Measurements from ENCODE around the gene RTN3. TPM values are rescaled to one million over a fixed set of nuclear protein-coding genes. Genes with fewer than 3 reads are reported as not detected.

RTN3 gene
- total and polyA plus RNA-seq, 9 of the 15 experiments (the other 6 are each of a cell fraction or from before 2014, with no cell fraction given), result 41.6 to 169 (median 93.5) TPM

DNA sequence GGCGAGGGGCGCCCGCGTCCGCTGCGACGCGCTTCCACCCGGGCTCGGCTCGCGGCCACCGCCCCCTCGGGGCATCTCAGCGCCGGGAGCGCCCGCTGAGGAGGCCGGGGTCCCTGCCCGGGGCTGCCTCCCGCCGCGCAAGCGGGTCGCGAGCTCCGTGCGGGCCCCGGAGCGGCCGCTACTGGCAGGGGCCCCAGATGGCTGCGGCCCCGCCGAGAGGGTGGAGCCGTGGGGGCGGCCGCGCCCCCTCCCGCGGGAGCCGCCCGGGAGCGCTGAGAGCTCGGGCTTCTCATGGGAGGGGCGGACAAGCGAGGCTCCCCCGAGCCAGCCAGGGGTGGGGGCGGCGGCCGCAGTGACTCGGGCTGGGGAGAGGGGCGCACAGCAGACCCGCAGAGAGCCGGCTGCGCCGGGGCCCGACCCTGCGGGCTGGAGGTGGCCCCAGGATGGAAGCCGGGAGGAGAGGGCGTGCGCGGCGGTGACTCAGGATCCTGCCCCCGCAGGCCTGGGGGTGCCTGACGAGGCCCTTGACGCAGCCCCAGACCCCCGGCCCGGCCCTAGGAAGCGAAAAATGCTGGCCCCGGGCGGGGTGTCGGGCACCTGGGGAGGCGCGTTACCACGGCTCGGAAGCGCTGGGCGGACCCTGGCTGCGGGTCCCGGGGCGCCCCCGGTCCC, 87.9 kb downstream of the RTN3 start (continued):
- peak; percentile 37 to 51; a peak in 3 of 4 replicates for TF ChIP-seq NRF1 (conservative IDR thresholded peaks at IDR 0.05 in 1 of 2, IDR thresholded peaks at IDR 0.05 in 1 of 2)
- peak; percentile 52 for TF ChIP-seq FOSL1 (tag; conservative IDR thresholded peaks at IDR 0.05)
- no peak for TF ChIP-seq MYC (IDR thresholded peaks at IDR 0.05; ENCODE audit: low read depth, low read length)
- no peak for TF ChIP-seq MYC (CRISPR knock-in tag; IDR thresholded peaks at IDR 0.05; ENCODE audit: borderline replicate concordance, low read depth)
- no peak for TF ChIP-seq RBM34 (IDR thresholded peaks at IDR 0.05; ENCODE audit: borderline replicate concordance, insufficient read depth, low read length)
- TF ChIP-seq FOXA3 (CRISPR knock-in tag; conservative IDR thresholded peaks at IDR 0.05 in 1 of 2, IDR thresholded peaks at IDR 0.05 in 1 of 2), result no peak
- TF ChIP-seq RBFOX2 (IDR thresholded peaks at IDR 0.05; ENCODE audit: low read depth, low read length), result peak; percentile 64
- TF ChIP-seq SOX6 (IDR thresholded peaks at IDR 0.05), result no peak
- no peak for TF ChIP-seq PBX2 (CRISPR knock-in tag; IDR thresholded peaks at IDR 0.05; ENCODE audit: low read depth)
- TF ChIP-seq PBX2 (tag; conservative IDR thresholded peaks at IDR 0.05; ENCODE audit: low read depth), result no peak
- TF ChIP-seq POLR2G (IDR thresholded peaks at IDR 0.05; ENCODE audit: low read depth, low read length), result peak; percentile 86
- TF ChIP-seq MNT (conservative IDR thresholded peaks at IDR 0.05), result peak in 1 of 2 experiments; percentile 30; a peak in 1 of 4 replicates
- TF ChIP-seq JUND (IDR thresholded peaks at IDR 0.05; ENCODE audit: borderline replicate concordance, low read depth, low read length), result peak; percentile 58
- no peak; the same call in 2 of the 3 replicates for TF ChIP-seq JUND (tag; IDR thresholded peaks at IDR 0.05; ENCODE audit: borderline replicate concordance, low read depth, low read length)
- TF ChIP-seq PHF8 (IDR thresholded peaks at IDR 0.05; ENCODE audit: borderline replicate concordance, low read length), result peak; percentile 77; the same call in 1 of the 2 replicates
- TF ChIP-seq, protein P1, sequence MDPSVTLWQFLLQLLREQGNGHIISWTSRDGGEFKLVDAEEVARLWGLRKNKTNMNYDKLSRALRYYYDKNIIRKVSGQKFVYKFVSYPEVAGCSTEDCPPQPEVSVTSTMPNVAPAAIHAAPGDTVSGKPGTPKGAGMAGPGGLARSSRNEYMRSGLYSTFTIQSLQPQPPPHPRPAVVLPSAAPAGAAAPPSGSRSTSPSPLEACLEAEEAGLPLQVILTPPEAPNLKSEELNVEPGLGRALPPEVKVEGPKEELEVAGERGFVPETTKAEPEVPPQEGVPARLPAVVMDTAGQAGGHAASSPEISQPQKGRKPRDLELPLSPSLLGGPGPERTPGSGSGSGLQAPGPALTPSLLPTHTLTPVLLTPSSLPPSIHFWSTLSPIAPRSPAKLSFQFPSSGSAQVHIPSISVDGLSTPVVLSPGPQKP (CRISPR knock-in tag; IDR thresholded peaks at IDR 0.05), result no peak
- TF ChIP-seq, protein P2, sequence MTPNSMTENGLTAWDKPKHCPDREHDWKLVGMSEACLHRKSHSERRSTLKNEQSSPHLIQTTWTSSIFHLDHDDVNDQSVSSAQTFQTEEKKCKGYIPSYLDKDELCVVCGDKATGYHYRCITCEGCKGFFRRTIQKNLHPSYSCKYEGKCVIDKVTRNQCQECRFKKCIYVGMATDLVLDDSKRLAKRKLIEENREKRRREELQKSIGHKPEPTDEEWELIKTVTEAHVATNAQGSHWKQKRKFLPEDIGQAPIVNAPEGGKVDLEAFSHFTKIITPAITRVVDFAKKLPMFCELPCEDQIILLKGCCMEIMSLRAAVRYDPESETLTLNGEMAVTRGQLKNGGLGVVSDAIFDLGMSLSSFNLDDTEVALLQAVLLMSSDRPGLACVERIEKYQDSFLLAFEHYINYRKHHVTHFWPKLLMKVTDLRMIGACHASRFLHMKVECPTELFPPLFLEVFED (CRISPR knock-in tag; conservative IDR thresholded peaks at IDR 0.05), result no peak
- TF ChIP-seq, protein P3, sequence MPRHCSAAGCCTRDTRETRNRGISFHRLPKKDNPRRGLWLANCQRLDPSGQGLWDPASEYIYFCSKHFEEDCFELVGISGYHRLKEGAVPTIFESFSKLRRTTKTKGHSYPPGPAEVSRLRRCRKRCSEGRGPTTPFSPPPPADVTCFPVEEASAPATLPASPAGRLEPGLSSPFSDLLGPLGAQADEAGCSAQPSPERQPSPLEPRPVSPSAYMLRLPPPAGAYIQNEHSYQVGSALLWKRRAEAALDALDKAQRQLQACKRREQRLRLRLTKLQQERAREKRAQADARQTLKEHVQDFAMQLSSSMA (CRISPR knock-in tag; IDR thresholded peaks at IDR 0.05), result peak; percentile 25; the same call in 1 of the 2 replicates
- TF ChIP-seq ZNF311 (CRISPR knock-in tag; IDR thresholded peaks at IDR 0.05), result no peak
- peak; percentile 33; the same call in 1 of the 2 replicates for TF ChIP-seq RB1 (IDR thresholded peaks at IDR 0.05; ENCODE audit: low read depth)

All from K562 (cell line).